ENCODE data around the gene FAM98B.

DNA sequence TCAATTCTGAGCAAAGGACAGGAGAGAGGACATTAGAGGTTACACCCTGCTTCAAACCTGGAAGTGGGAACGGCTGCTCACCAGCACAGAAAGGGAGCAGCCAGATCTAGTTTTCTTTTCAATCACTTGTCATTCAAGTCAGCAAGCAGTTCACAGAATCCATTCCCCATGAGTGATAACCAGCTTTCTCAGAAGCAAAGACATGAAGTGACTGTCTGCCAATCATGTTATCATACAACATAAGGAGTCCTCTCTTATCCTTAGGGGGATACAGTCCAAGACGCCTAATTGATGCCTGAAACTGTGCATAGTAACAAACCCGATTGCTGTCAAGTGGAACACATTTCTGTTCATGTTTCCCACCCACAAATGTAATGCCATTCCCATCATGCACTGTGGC is 54.7 kb downstream of the FAM98B start:
- TF ChIP-seq, protein P1, sequence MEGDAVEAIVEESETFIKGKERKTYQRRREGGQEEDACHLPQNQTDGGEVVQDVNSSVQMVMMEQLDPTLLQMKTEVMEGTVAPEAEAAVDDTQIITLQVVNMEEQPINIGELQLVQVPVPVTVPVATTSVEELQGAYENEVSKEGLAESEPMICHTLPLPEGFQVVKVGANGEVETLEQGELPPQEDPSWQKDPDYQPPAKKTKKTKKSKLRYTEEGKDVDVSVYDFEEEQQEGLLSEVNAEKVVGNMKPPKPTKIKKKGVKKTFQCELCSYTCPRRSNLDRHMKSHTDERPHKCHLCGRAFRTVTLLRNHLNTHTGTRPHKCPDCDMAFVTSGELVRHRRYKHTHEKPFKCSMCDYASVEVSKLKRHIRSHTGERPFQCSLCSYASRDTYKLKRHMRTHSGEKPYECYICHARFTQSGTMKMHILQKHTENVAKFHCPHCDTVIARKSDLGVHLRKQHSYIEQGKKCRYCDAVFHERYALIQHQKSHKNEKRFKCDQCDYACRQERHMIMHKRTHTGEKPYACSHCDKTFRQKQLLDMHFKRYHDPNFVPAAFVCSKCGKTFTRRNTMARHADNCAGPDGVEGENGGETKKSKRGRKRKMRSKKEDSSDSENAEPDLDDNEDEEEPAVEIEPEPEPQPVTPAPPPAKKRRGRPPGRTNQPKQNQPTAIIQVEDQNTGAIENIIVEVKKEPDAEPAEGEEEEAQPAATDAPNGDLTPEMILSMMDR (IDR thresholded peaks at IDR 0.05): no peak
- TF ChIP-seq POLR2A (IDR thresholded peaks at IDR 0.05): no peak
